ENCODE data around the gene SLC46A1.

GRCh38 chr17:28350271-28350670 is 55.7 kb downstream of the SLC46A1 start:
- TF ChIP-seq CTCF (IDR thresholded peaks at IDR 0.05), result no peak
- TF ChIP-seq POLR2A (IDR thresholded peaks at IDR 0.05), result no peak
